ENCODE data around the gene IFITM2. TPM values are rescaled to one million over a fixed set of nuclear protein-coding genes. Genes with fewer than 3 reads are reported as not detected.

Gene IFITM2
- total RNA-seq, 4 donors from 2014 or later = 83.2 to 318 (median 92.9) TPM

DNA sequence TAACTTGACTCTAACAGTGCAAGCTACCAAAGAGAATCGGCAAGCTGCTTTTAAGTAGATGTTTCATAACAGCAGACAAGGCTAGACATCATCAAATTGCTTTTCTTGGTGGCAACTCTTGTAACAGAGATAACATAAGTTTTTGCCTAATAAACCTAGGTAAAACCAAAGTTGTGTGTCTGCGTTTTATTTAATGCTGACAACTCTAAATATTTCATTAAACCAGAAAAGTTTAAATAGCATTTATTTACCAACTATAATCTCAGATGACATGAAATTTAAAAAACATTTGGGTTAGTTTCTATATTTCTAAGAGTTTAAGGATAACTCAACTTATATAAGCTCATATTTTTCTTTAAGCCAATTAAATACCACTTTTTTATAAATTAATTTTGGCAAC, 32.3 kb downstream of the IFITM2 start:
- intact Hi-C loops (cut with DNase I) = no loop called here
- WGBS, 2 donors = 92 to 94% methylated on average over 2 of the region's 2 CpGs
- H3K27ac ChIP-seq = no peak overlapping the region
- no peak overlapping the region for H3K4me3 ChIP-seq (replicated peaks in 1 of 3)
- H3K9me3 ChIP-seq = no peaks in the 10 kb centered on the region
- DNase-seq = no peak
- no peaks in the 10 kb centered on the region for H3K36me3 ChIP-seq
- H3K4me1 ChIP-seq = peaks cover 0 to 11% of the 10 kb centered on the region in 2 donors
- no peaks in the 10 kb centered on the region for H3K27me3 ChIP-seq
- TF ChIP-seq POLR2A (IDR thresholded peaks at IDR 0.05) = no peak
- TF ChIP-seq, protein P1, sequence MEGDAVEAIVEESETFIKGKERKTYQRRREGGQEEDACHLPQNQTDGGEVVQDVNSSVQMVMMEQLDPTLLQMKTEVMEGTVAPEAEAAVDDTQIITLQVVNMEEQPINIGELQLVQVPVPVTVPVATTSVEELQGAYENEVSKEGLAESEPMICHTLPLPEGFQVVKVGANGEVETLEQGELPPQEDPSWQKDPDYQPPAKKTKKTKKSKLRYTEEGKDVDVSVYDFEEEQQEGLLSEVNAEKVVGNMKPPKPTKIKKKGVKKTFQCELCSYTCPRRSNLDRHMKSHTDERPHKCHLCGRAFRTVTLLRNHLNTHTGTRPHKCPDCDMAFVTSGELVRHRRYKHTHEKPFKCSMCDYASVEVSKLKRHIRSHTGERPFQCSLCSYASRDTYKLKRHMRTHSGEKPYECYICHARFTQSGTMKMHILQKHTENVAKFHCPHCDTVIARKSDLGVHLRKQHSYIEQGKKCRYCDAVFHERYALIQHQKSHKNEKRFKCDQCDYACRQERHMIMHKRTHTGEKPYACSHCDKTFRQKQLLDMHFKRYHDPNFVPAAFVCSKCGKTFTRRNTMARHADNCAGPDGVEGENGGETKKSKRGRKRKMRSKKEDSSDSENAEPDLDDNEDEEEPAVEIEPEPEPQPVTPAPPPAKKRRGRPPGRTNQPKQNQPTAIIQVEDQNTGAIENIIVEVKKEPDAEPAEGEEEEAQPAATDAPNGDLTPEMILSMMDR (IDR thresholded peaks at IDR 0.05) = no peak

DNA sequence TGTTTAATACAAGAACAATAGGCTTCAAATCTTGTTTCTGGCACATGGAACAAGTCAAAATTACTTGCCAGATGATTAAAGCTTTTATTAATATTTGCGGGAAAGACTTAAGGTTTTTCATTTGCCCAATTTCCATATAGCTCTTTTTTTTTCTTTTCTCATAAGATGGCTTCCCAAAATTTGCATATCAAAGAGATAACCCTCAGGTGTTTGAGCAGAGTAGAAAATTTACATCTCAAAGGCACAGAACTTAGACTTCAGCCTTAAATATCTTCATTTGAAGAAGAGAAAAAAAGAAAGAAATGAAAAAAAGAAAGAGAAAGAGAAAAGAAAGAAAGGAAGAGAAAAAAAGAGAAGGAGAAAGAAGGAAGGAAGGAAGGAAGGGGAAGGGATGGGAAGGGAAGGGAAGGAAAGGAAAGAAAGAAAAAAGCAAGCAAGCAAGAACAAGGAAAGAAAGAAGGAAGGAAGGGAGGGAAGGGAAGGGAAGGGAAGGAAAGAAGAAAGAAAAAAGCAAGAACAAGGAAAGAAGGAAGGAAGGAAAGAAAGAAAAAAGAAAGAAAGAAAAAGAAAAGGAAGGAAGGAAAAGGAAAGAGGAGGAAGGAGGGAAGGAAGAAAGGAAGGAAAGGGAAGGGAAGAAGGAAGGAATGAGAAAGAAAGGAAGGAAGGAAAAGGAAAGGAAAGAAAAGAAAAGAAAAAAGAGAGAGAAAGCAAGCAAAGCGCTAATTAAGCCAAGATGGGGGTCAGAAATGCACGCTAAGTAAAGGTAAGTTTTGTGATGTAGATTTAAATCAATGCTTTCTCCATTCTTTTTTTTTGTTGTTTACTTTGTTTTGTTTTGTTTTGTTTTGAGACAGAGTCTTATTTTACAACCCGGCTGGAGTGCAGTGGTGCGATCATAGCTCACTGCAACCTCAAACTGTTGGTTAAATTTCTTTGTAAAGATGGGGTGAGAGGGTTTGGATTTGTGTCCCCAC, 33.2 kb downstream of the IFITM2 start:
- Histone ChIP-seq H3K27me3 (no peaks in the 10 kb centered on the region), H3K4me1 (peaks cover 0 to 4% of the 10 kb centered on the region in 2 donors), H3K36me3 (no peaks in the 10 kb centered on the region), H3K4me3 (replicated peaks in 1 of 3) (no peak overlapping the region), H3K27ac (no peak overlapping the region), H3K9me3 (no peaks in the 10 kb centered on the region)
- DNase-seq = no peak
- WGBS, 2 donors = 62 to 64% methylated on average over 5 of the region's 5 CpGs
- intact Hi-C loops (cut with DNase I) = no loop called here
- TF ChIP-seq POLR2A (IDR thresholded peaks at IDR 0.05) = no peak
- TF ChIP-seq, protein P1 (IDR thresholded peaks at IDR 0.05) = no peak

DNA sequence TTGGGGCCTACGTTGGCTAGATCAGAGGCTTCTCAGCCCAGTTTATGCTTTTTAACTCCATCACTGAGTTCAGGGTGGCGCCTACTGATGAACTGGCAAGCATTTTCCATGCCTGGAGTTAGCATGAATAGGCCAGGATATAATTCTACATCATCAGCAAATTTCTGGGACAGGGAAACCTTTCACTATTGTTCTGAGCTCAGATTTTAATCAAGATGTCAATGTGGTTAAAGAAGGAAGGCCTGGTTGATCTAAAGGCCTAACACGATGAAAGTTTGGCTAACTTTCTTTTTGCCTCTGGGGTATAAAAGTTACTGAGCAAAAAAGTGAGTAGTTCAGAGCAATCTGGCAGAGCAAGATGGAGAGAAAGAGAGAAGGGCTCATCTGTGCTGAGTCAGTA, 34.7 kb downstream of the IFITM2 start:
- H3K27ac ChIP-seq = no peak overlapping the region
- no peaks in the 10 kb centered on the region for H3K27me3 ChIP-seq
- H3K4me1 ChIP-seq = no peaks in the 10 kb centered on the region
- H3K9me3 ChIP-seq = no peaks in the 10 kb centered on the region
- no peak overlapping the region for H3K4me3 ChIP-seq (replicated peaks in 1 of 3)
- intact Hi-C loops (cut with DNase I) = no loop called here
- 73 to 78% methylated on average over 3 of the region's 3 CpGs for WGBS, 2 donors
- no peaks in the 10 kb centered on the region for H3K36me3 ChIP-seq
- TF ChIP-seq POLR2A (IDR thresholded peaks at IDR 0.05) = no peak
- TF ChIP-seq, protein P1 (IDR thresholded peaks at IDR 0.05) = no peak
- DNase-seq = no peak

DNA sequence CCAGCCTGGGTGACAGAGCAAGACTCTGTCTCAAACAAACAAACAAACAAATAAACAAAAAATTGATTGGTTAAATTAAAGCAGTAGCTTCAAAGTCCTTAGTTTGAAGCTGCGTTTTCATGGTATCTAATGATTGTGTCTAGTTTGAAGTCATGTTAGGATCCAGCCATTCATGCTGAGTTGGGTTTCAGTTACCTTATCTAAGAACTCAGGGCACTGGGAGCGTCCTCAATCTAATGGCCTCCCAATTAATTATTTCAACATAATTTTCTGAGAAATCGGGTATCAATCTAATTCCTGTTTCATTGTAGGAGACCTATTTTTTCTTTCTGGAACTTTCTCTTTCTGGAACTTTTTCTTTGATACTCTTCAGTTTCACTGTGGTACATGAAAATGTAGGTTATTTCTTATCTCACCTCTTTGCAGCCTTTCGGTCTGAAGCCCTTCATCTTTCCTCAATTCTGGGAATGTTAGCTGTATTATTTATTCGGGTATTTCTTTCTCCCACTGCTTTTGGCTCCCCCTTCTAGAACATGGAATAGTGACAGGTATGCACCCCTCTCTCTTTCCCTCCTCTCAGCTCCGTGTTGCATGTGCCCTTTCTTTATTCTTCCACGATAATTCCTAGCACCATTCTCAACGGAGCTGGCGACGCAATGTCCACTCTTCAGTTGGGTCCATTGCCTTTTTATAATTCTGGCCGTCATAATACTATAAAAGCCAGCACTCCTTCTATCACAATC, 37.4 kb downstream of the IFITM2 start:
- Histone ChIP-seq H3K36me3 (no peaks in the 10 kb centered on the region), H3K4me1 (peaks cover 0 to 5% of the 10 kb centered on the region in 2 donors), H3K9me3 (no peaks in the 10 kb centered on the region), H3K27ac (no peak overlapping the region), H3K4me3 (replicated peaks in 1 of 3) (no peak overlapping the region), H3K27me3 (no peaks in the 10 kb centered on the region)
- TF ChIP-seq, protein P1 (IDR thresholded peaks at IDR 0.05) = no peak
- TF ChIP-seq POLR2A (IDR thresholded peaks at IDR 0.05) = no peak
- intact Hi-C loops (cut with DNase I) = no loop called here
- 92 to 93% methylated on average over 11 of the region's 11 CpGs for WGBS, 2 donors
- DNase-seq = no peak

Data from thyroid gland (tissue), 4 donors.